SK-N-SH (cell line): ENCODE data around the gene CRISPLD2. TPM values are rescaled to one million over a fixed set of nuclear protein-coding genes. Genes with fewer than 3 reads are reported as not detected.

Experiments used
- CTCF ChIA-PET: fragments of 300-600, 350-600 bp; formaldehyde crosslinking; extraction: SDS; loops from one replicate; lab custom pipeline; 2021; lab: Yijun Ruan, JAX
- POLR2A ChIA-PET: fragments of 350-600 bp; sonication (Branson Sonifier 250); formaldehyde crosslinking; extraction: SDS; loops from one replicate; lab custom pipeline; 2020; ENCODE audit warnings: antibody characterized with exemption, inconsistent platforms; lab: Yijun Ruan, JAX
- DNase-seq: peaks from one replicate; pipeline ENCODE4 v3.0.0; 2012
- H2AFZ ChIP-seq: fragments of 200-600 bp; sonication (generic); 2 replicates; pipeline ENCODE4 v1.8.1; 2016; ENCODE audit warnings: antibody characterized with exemption, mild to moderate bottlenecking, low read depth
- H3F3A ChIP-seq: fragments of 200-600 bp; sonication (generic); replicated peaks from 2 replicates; pipeline ENCODE3; 2016; ENCODE audit warnings: antibody characterized with exemption, mild to moderate bottlenecking; ENCODE audit not compliant: insufficient read depth
- H3K27ac ChIP-seq, 2 experiments: fragments of 200-500 bp in 1 of 2; fragments of 200-600 bp in 1 of 2; sonication (Bioruptor generic) in 1 of 2; sonication (generic), shearing (Covaris generic) in 1 of 2; 2 replicates each; pipeline versions ENCODE4 v1.5.1 to v1.6.1; 2014 to 2016; ENCODE audit warnings: low read depth in 2 of 2, inconsistent platforms in 1 of 2, low read length in 1 of 2, mild to moderate bottlenecking in 1 of 2, mixed read lengths in 1 of 2
- H3K27me3 ChIP-seq: fragments of 200-600 bp; sonication (generic), shearing (Covaris generic); 2 replicates; pipeline ENCODE4 v1.6.1; 2016; ENCODE audit warnings: mixed run types; ENCODE audit not compliant: insufficient read depth
- H3K36me3 ChIP-seq, 2 experiments: fragments of 200-500 bp in 1 of 2; fragments of 200-600 bp in 1 of 2; sonication (Bioruptor generic) in 1 of 2; sonication (generic) in 1 of 2; replicated peaks in 1 of 2; 2 replicates each; pipeline versions ENCODE3 to v1.5.1; 2014 to 2016; ENCODE audit warnings: low read length in 1 of 2, mild to moderate bottlenecking in 1 of 2; ENCODE audit not compliant: insufficient read depth in 2 of 2, control insufficient read depth in 1 of 2
- H3K4me1 ChIP-seq, 2 experiments: fragments of 200-500 bp in 1 of 2; fragments of 200-600 bp in 1 of 2; sonication (Bioruptor generic) in 1 of 2; sonication (generic), shearing (Covaris generic) in 1 of 2; 2 replicates each; pipeline versions ENCODE4 v1.5.1 to v1.6.1; 2014 to 2016; ENCODE audit warnings: low read depth in 1 of 2, low read length in 1 of 2, mixed run types in 1 of 2; ENCODE audit not compliant: insufficient read depth in 2 of 2, control insufficient read depth in 1 of 2
- H3K4me2 ChIP-seq: fragments of 200-600 bp; sonication (generic), shearing (Covaris generic); 2 replicates; pipeline ENCODE4 v1.6.1; 2017; ENCODE audit warnings: mixed run types
- H3K4me3 ChIP-seq, 2 experiments: fragments of 200-500 bp in 1 of 2; fragments of 200-600 bp in 1 of 2; sonication (Bioruptor generic) in 1 of 2; sonication (generic), shearing (Covaris generic) in 1 of 2; 2 replicates each; pipeline versions ENCODE4 v1.5.1 to v1.8.1; 2014 to 2016; ENCODE audit warnings: low read depth in 2 of 2, inconsistent platforms in 1 of 2, low read length in 1 of 2, mild to moderate bottlenecking in 1 of 2, mixed read lengths in 1 of 2, moderate library complexity in 1 of 2
- H3K79me2 ChIP-seq: fragments of 200-600 bp; sonication (generic); 2 replicates; pipeline ENCODE4 v1.8.1; 2017; ENCODE audit warnings: mild to moderate bottlenecking; ENCODE audit not compliant: insufficient read depth
- H3K9ac ChIP-seq: fragments of 200-600 bp; sonication (generic); 2 replicates; pipeline ENCODE4 v1.6.1; 2017; ENCODE audit warnings: mixed run types
- H3K9me2 ChIP-seq: fragments of 200-600 bp; sonication (generic); 2 replicates; pipeline ENCODE4 v1.6.1; 2017; ENCODE audit warnings: mixed run types
- H3K9me3 ChIP-seq: fragments of 200-600 bp; sonication (generic); 2 replicates; pipeline ENCODE4 v1.6.1; 2017; ENCODE audit warnings: mixed run types, mild to moderate bottlenecking, moderate library complexity
- H4K20me1 ChIP-seq: fragments of 200-600 bp; sonication (generic); 2 replicates; pipeline ENCODE4 v1.6.1; 2017; ENCODE audit warnings: mild to moderate bottlenecking, mixed run types; ENCODE audit not compliant: insufficient read depth
- CHD2 ChIP-seq: fragments of 150-350 bp; IDR thresholded peaks from 2 replicates; pipeline ENCODE4 v1.6.1; 2018; ENCODE audit warnings: low read length; ENCODE audit not compliant: partially characterized antibody
- EZH2phosphoT487 ChIP-seq: fragments of 200-600 bp; sonication (generic); IDR thresholded peaks from 2 replicates; pipeline ENCODE4 v1.6.1; 2017; ENCODE audit warnings: low read depth, mixed run types, mild to moderate bottlenecking, antibody characterized with exemption, moderate library complexity, borderline replicate concordance
- FOSL2 ChIP-seq: IDR thresholded peaks from 2 replicates; pipeline ENCODE4 v1.4.0; 2012; ENCODE audit warnings: low read depth, mild to moderate bottlenecking, moderate library complexity, borderline replicate concordance
- IRF3 ChIP-seq: fragments of 150-350 bp; IDR thresholded peaks from 2 replicates; pipeline ENCODE4 v1.6.1; 2016; ENCODE audit warnings: mild to moderate bottlenecking, low read depth, low read length
- JUND ChIP-seq: IDR thresholded peaks from 2 replicates; pipeline ENCODE4 v1.4.0; 2012
- MAX ChIP-seq: IDR thresholded peaks from 2 replicates; pipeline ENCODE4 v1.4.0; 2012; ENCODE audit warnings: low read depth
- MEF2A ChIP-seq: IDR thresholded peaks from 2 replicates; pipeline ENCODE4 v1.4.0; 2012; ENCODE audit warnings: low read depth, borderline replicate concordance
- MXI1 ChIP-seq: IDR thresholded peaks from 2 replicates; pipeline ENCODE4 v1.6.1; 2012; ENCODE audit warnings: mild to moderate bottlenecking, low read depth, low read length, improper control_type of control experiment
- NFIC ChIP-seq: IDR thresholded peaks from 2 replicates; pipeline ENCODE4 v1.4.0; 2012; ENCODE audit warnings: borderline replicate concordance
- NRF1 ChIP-seq: IDR thresholded peaks from 2 replicates; pipeline ENCODE4 v1.6.1; 2012; ENCODE audit warnings: low read depth, mild to moderate bottlenecking, low read length
- PBX3 ChIP-seq: IDR thresholded peaks from 2 replicates; pipeline ENCODE4; 2012
- RCOR1 ChIP-seq: fragments of 150-350 bp; IDR thresholded peaks from 2 replicates; pipeline ENCODE4 v1.6.1; 2017; ENCODE audit warnings: antibody characterized with exemption, low read length
- REST ChIP-seq: IDR thresholded peaks from 2 replicates; pipeline ENCODE4 v1.6.1; 2012; ENCODE audit warnings: mild to moderate bottlenecking, low read depth, low read length, moderate library complexity
- RFX5 ChIP-seq: IDR thresholded peaks from 2 replicates; pipeline ENCODE4 v1.6.1; 2012; ENCODE audit warnings: mild to moderate bottlenecking, improper control_type of control experiment, low read length
- USF1 ChIP-seq: IDR thresholded peaks from 2 replicates; pipeline ENCODE4 v1.4.0; 2012; ENCODE audit warnings: low read depth, borderline replicate concordance
- YY1 ChIP-seq: IDR thresholded peaks from 2 replicates; pipeline ENCODE4 v1.4.0; 2012; ENCODE audit warnings: low read depth, mild to moderate bottlenecking
- ZBTB33 ChIP-seq: IDR thresholded peaks from 2 replicates; pipeline ENCODE4 v1.4.0; 2012; ENCODE audit warnings: low read depth, borderline replicate concordance
- WGBS: methylation state at CpG from one replicate; pipeline ENCODE4 v1.1.6; 2017; ENCODE audit warnings: low lambda C conversion rate; 5-methylcytosine and 5-hydroxymethylcytosine counted together
- polyA plus RNA-seq, 3 experiments: library from polyadenylated mRNA; depleted of rRNA; stranded (reverse); fragments of >200 nt; gene quantifications; 2 replicates each; pipeline ENCODE4 v1.2.3, GENCODE V29; 2012

CRISPLD2 gene
- polyA plus RNA-seq, 1 of the 3 experiments (the other 2 are of a cell fraction): 6.3 TPM

GRCh38 chr16:84808826-84809225 is 11.0 kb upstream of the CRISPLD2 start:
- Histone ChIP-seq H3F3A (peaks cover 19% of the 10 kb centered on the region), H3K9me3 (no peaks in the 10 kb centered on the region), H3K9ac (no peak overlapping the region), H4K20me1 (no peaks in the 10 kb centered on the region), H3K27ac (no peak overlapping the region), H3K4me2 (no peak overlapping the region), H3K27me3 (no peaks in the 10 kb centered on the region; the same call in 1 of the 2 replicates), H3K4me3 (no peak overlapping the region), H3K36me3 (no peaks in the 10 kb centered on the region), H3K79me2 (no peaks in the 10 kb centered on the region), H2AFZ (no peak overlapping the region), H3K4me1 (peaks cover 9 to 11% of the 10 kb centered on the region in 2 experiments; a peak in 2 of 4 replicates), H3K9me2 (no peaks in the 10 kb centered on the region)
- no peak for TF ChIP-seq NFIC
- TF ChIP-seq JUND: no peak
- TF ChIP-seq IRF3: no peak
- TF ChIP-seq MAX: no peak
- no peak for TF ChIP-seq YY1
- TF ChIP-seq EZH2phosphoT487: no peak
- TF ChIP-seq RCOR1: no peak
- TF ChIP-seq FOSL2: no peak
- no peak for TF ChIP-seq USF1
- DNase-seq: no peak
- 97% methylated on average over 8 of the region's 8 CpGs for WGBS
- CTCF ChIA-PET: interaction anchor here (1.5 kb wide), 1 partner anchor 162 kb away, joined by 4 read pairs; no protein-coding TSS in a partner anchor
- POLR2A ChIA-PET: no interaction called here

GRCh38 chr16:84810518-84811273 is 9.1 kb upstream of the CRISPLD2 start:
- Histone ChIP-seq H3K27me3 (no peaks in the 10 kb centered on the region; the same call in 1 of the 2 replicates), H3K9ac (no peak overlapping the region), H3F3A (peaks cover 19% of the 10 kb centered on the region), H3K9me3 (no peaks in the 10 kb centered on the region), H3K4me1 (peaks cover 9 to 11% of the 10 kb centered on the region in 2 experiments; a peak in 2 of 4 replicates), H3K4me2 (no peak overlapping the region), H4K20me1 (no peaks in the 10 kb centered on the region), H3K27ac (no peak overlapping the region), H2AFZ (no peak overlapping the region), H3K9me2 (no peaks in the 10 kb centered on the region), H3K79me2 (no peaks in the 10 kb centered on the region), H3K4me3 (no peak overlapping the region), H3K36me3 (no peaks in the 10 kb centered on the region)
- POLR2A ChIA-PET: no interaction called here
- CTCF ChIA-PET: interaction anchor here (0.9 to 2.0 kb wide), 2 partner anchors 15 to 56 kb away, joined by 3 to 5 read pairs; no protein-coding TSS in a partner anchor
- TF ChIP-seq NRF1 (no peak), PBX3 (no peak), ZBTB33 (no peak), REST (no peak), NFIC (no peak), MEF2A (no peak), CHD2 (no peak), EZH2phosphoT487 (no peak), RFX5 (no peak), MXI1 (no peak)
- WGBS: 86% methylated on average over 15 of the region's 17 CpGs
- no peak for DNase-seq
